H9 (cell line): Measurements from ENCODE around the gene SGCB. TPM values are rescaled to one million over a fixed set of nuclear protein-coding genes. Genes with fewer than 3 reads are reported as not detected.

Source experiments
- DNase-seq: peaks from one replicate; pipeline ENCODE4 v3.0.0-alpha.2; 2017
- H2AFZ ChIP-seq: one replicate; pipeline ENCODE4 v1.6.1; 2013; ENCODE audit warnings: mild to moderate bottlenecking, low read length, control low read depth, moderate library complexity
- H2AK5ac ChIP-seq: 2 replicates; pipeline ENCODE4 v1.6.1; 2013; ENCODE audit warnings: low read length, control low read depth, mixed read lengths; ENCODE audit not compliant: insufficient read length
- H2BK120ac ChIP-seq: one replicate; pipeline ENCODE4 v1.6.1; 2013; ENCODE audit warnings: low read depth, mild to moderate bottlenecking, low read length, control low read depth, inconsistent platforms; ENCODE audit not compliant: poor library complexity, severe bottlenecking
- H2BK12ac ChIP-seq: 2 replicates; pipeline ENCODE4 v1.6.1; 2013; ENCODE audit warnings: low read length, control low read depth, mixed read lengths, low read depth; ENCODE audit not compliant: insufficient read length
- H2BK15ac ChIP-seq: 2 replicates; pipeline ENCODE4 v1.6.1; 2013; ENCODE audit warnings: low read depth, low read length, control low read depth
- H2BK20ac ChIP-seq: one replicate; pipeline ENCODE4 v1.6.1; 2013; ENCODE audit warnings: low read depth, mild to moderate bottlenecking, low read length, control low read depth, inconsistent platforms; ENCODE audit not compliant: poor library complexity, severe bottlenecking
- H2BK5ac ChIP-seq: 2 replicates; pipeline ENCODE4 v1.6.1; 2013; ENCODE audit warnings: low read length, control low read depth, mixed read lengths; ENCODE audit not compliant: insufficient read length
- H3K14ac ChIP-seq: 2 replicates; pipeline ENCODE4 v1.6.1; 2013; ENCODE audit warnings: low read length, control low read depth; ENCODE audit not compliant: insufficient read depth
- H3K18ac ChIP-seq: 2 replicates; pipeline ENCODE4 v1.6.1; 2013; ENCODE audit warnings: low read depth, mild to moderate bottlenecking, mixed read lengths, low read length, control low read depth; ENCODE audit not compliant: insufficient read length
- H3K23ac ChIP-seq: 2 replicates; pipeline ENCODE4 v1.6.1; 2013; ENCODE audit warnings: low read length, control low read depth, mixed read lengths, low read depth; ENCODE audit not compliant: insufficient read length
- H3K23me2 ChIP-seq: 2 replicates; pipeline ENCODE4 v1.6.1; 2013; ENCODE audit warnings: low read depth, mild to moderate bottlenecking, mixed read lengths, low read length, control low read depth; ENCODE audit not compliant: insufficient read length, poor library complexity, severe bottlenecking
- H3K27ac ChIP-seq: 2 replicates; pipeline ENCODE4 v1.5.1; 2013; ENCODE audit warnings: low read length, control low read depth, mixed read lengths, low read depth; ENCODE audit not compliant: insufficient read length
- H3K27me3 ChIP-seq: 2 replicates; pipeline ENCODE4 v1.6.1; 2013; ENCODE audit warnings: low read length, control low read depth, inconsistent platforms; ENCODE audit not compliant: insufficient read depth
- H3K4ac ChIP-seq: 2 replicates; pipeline ENCODE4 v1.6.1; 2013; ENCODE audit warnings: low read depth, mild to moderate bottlenecking, control low read depth, inconsistent platforms, low read length, moderate library complexity
- H3K4me1 ChIP-seq: 2 replicates; pipeline ENCODE4 v1.6.1; 2013; ENCODE audit warnings: low read length, control low read depth, inconsistent platforms; ENCODE audit not compliant: insufficient read depth
- H3K4me2 ChIP-seq: 2 replicates; pipeline ENCODE4 v1.6.1; 2013; ENCODE audit warnings: low read length, control low read depth, mixed read lengths; ENCODE audit not compliant: insufficient read length, insufficient read depth
- H3K56ac ChIP-seq: 2 replicates; pipeline ENCODE4 v1.6.1; 2013; ENCODE audit warnings: low read depth, mild to moderate bottlenecking, mixed read lengths, low read length, control low read depth; ENCODE audit not compliant: insufficient read length
- H3K79me1 ChIP-seq: 2 replicates; pipeline ENCODE4 v1.6.1; 2013; ENCODE audit warnings: low read depth, mild to moderate bottlenecking, moderate library complexity, low read length, control low read depth, inconsistent platforms; ENCODE audit not compliant: insufficient read depth, poor library complexity, severe bottlenecking
- H3K79me2 ChIP-seq: 2 replicates; pipeline ENCODE4 v1.6.1; 2013; ENCODE audit warnings: low read length, control low read depth, inconsistent platforms; ENCODE audit not compliant: insufficient read depth
- H3K9ac ChIP-seq: 2 replicates; pipeline ENCODE4 v1.6.1; 2013; ENCODE audit warnings: low read length, control low read depth, mixed read lengths; ENCODE audit not compliant: insufficient read length; ENCODE audit errors: extremely low read depth
- H3K9me3 ChIP-seq: one replicate; pipeline ENCODE4 v1.6.1; 2013; ENCODE audit warnings: low read depth, low read length, inconsistent platforms; ENCODE audit not compliant: control insufficient read depth
- H3T11ph ChIP-seq: one replicate; pipeline ENCODE4 v1.6.1; 2013; ENCODE audit warnings: mild to moderate bottlenecking, low read length, control low read depth, inconsistent platforms
- H4K20me1 ChIP-seq: one replicate; pipeline ENCODE4 v1.6.1; 2013; ENCODE audit not compliant: control insufficient read depth, insufficient read length, insufficient read depth
- H4K5ac ChIP-seq: 2 replicates; pipeline ENCODE4 v1.6.1; 2013; ENCODE audit warnings: low read depth, mild to moderate bottlenecking, mixed read lengths, low read length, control low read depth; ENCODE audit not compliant: insufficient read length
- H4K8ac ChIP-seq: replicated peaks from 2 replicates; pipeline ENCODE4 v1.6.1; 2013; ENCODE audit warnings: low read length, control low read depth, mixed read lengths, low read depth; ENCODE audit not compliant: insufficient read length
- H4K91ac ChIP-seq: 2 replicates; pipeline ENCODE4 v1.6.1; 2013; ENCODE audit warnings: low read depth, mild to moderate bottlenecking, moderate library complexity, mixed read lengths, low read length, control low read depth; ENCODE audit not compliant: insufficient read length
- H3K27ac Mint-ChIP-seq, 3 experiments: 2 replicates in 2 of 3; 3 replicates in 1 of 3; pipeline ENCODE4 v1.8.0; 2020 to 2021; ENCODE audit warnings: mixed read lengths in 3 of 3, mild to moderate bottlenecking in 1 of 3, moderate library complexity in 1 of 3
- H3K27me3 Mint-ChIP-seq: 2 replicates; pipeline ENCODE4 v1.8.0; 2021; ENCODE audit warnings: low read depth, mild to moderate bottlenecking, moderate library complexity, mixed read lengths
- H3K36me3 Mint-ChIP-seq, 3 experiments: 2 replicates in 2 of 3; 3 replicates in 1 of 3; pipeline ENCODE4 v1.8.0; 2020 to 2021; ENCODE audit warnings: low read depth in 3 of 3, mixed read lengths in 3 of 3; ENCODE audit not compliant: insufficient read depth in 1 of 3
- H3K4me1 Mint-ChIP-seq, 2 experiments: 2 replicates each; pipeline ENCODE4 v1.8.0; 2020; ENCODE audit warnings: mixed read lengths in 2 of 2
- H3K4me3 Mint-ChIP-seq, 2 experiments: 2 replicates in 1 of 2; 3 replicates in 1 of 2; pipeline ENCODE4 v1.8.0; 2020 to 2021; ENCODE audit warnings: mild to moderate bottlenecking in 2 of 2, mixed read lengths in 2 of 2, moderate library complexity in 1 of 2
- H3K9me3 Mint-ChIP-seq, 2 experiments: 2 replicates in 1 of 2; 3 replicates in 1 of 2; pipeline ENCODE4 v1.8.0; 2020; ENCODE audit warnings: mild to moderate bottlenecking in 2 of 2, mixed read lengths in 2 of 2, moderate library complexity in 1 of 2
- CTCF ChIP-seq: fragments of 200-600 bp; sonication (generic); conservative IDR thresholded peaks from 3 replicates; pipeline ENCODE4 v1.8.0; 2021; ENCODE audit warnings: antibody characterized with exemption, mild to moderate bottlenecking
- WGBS: extraction: QIAGEN DNeasy Blood & Tissue Kit; methylation state at CpG from one replicate; pipeline ENCODE4 v1.1.7; 2013; ENCODE audit warnings: missing lambda C conversion rate, low lambda C conversion rate, mixed read lengths; ENCODE audit not compliant: insufficient read length; ENCODE audit errors: extremely low coverage; 5-methylcytosine and 5-hydroxymethylcytosine counted together
- total RNA-seq: library from RNA; stranded (reverse); gene quantifications from 2 replicates; pipeline ENCODE4 v1.2.1, GENCODE V29; 2021

Gene SGCB
- total RNA-seq, 1 experiment from 2014 or later: 32.3 TPM

DNA sequence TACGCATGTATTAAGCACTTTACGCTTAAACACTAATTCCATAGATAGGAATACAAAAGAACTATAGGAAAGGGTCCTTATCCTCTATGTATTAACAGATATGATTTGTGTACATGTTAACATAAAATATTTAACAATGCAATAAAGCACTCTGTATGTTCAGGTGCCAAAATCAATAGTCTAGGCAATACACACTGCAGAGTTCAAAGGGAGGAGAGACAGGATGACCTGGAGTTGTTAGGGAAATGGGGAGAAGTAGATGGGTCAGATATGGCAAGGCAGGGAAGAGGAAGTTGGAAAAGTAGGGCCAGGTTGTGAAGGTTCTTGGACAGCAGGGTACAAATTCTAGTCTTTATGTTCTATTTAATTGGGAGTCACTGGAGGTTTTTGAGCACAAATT is 2.9 kb downstream of the SGCB start:
- Histone ChIP-seq H2BK5ac (no peak overlapping the region), H3K18ac (no peak overlapping the region), H3K9me3 (no peaks in the 10 kb centered on the region), H2BK20ac (no peak overlapping the region), H3K27me3 (no peaks in the 10 kb centered on the region), H3K4me1 (no peaks in the 10 kb centered on the region), H2BK120ac (no peak overlapping the region), H3K79me2 (no peaks in the 10 kb centered on the region), H3K23me2 (no peaks in the 10 kb centered on the region), H2BK15ac (no peak overlapping the region), H3K56ac (no peak overlapping the region), H3T11ph (no peak overlapping the region), H3K9ac (no peak overlapping the region), H4K91ac (no peak overlapping the region), H3K4ac (no peak overlapping the region), H3K14ac (no peak overlapping the region), H2BK12ac (no peak overlapping the region), H2AK5ac (no peak overlapping the region), H4K8ac (no peak overlapping the region), H4K5ac (no peak overlapping the region), H3K4me2 (no peak overlapping the region), H3K79me1 (no peaks in the 10 kb centered on the region), H3K27ac (no peak overlapping the region), H4K20me1 (no peaks in the 10 kb centered on the region), H2AFZ (no peak overlapping the region), H3K23ac (no peak overlapping the region)
- peaks cover 7 to 22% (median 16%) of the 10 kb centered on the region in 3 experiments; a peak in 6 of 7 replicates for H3K36me3 Mint-ChIP-seq
- no peak for TF ChIP-seq CTCF
- peak overlapping the region in 1 of 2 experiments; percentile 33; a peak in 1 of 5 replicates for H3K4me3 Mint-ChIP-seq
- WGBS: no CpG with 5 or more reads among the region's 2 CpGs
- peaks cover 22 to 27% of the 10 kb centered on the region in 2 experiments for H3K4me1 Mint-ChIP-seq
- H3K27ac Mint-ChIP-seq: no peak overlapping the region
- no peaks in the 10 kb centered on the region; a peak in 1 of 5 replicates for H3K9me3 Mint-ChIP-seq
- peaks cover 11% of the 10 kb centered on the region for H3K27me3 Mint-ChIP-seq
- no peak for DNase-seq
